Caco-2 (cell line): ENCODE measurements around the gene TBC1D25. TPM values are rescaled to one million over a fixed set of nuclear protein-coding genes. Genes with fewer than 3 reads are reported as not detected.

ENCODE experiments used
- BruUV-seq: library from RNA; stranded (reverse); fragments of 400-500 nt; replicated peaks from 2 replicates; lab custom pipeline; 2021; lab: Mats Ljungman, UMichigan
- CTCF ChIA-PET: fragments of 300-600 bp; sonication (Branson Sonifier 250); formaldehyde crosslinking; loops from one replicate; lab custom pipeline; 2022; ENCODE audit warnings: antibody characterized with exemption; lab: Charles Lee
- POLR2A ChIA-PET: fragments of 300-600 bp; sonication (Branson Sonifier 250); formaldehyde crosslinking; loops from one replicate; lab custom pipeline; 2022; ENCODE audit warnings: antibody characterized with exemption; lab: Charles Lee
- DNase-seq, 2 experiments: peaks; one replicate each; pipeline versions ENCODE4 v3.0.0 to v3.0.0-alpha.2; 2020 to 2022
- H3K27me3 ChIP-seq: replicated peaks from 2 replicates; pipeline ENCODE4 v1.6.0; 2011; ENCODE audit warnings: low read length; ENCODE audit not compliant: control insufficient read depth, insufficient read depth
- H3K36me3 ChIP-seq: 2 replicates; pipeline ENCODE4 v1.5.1; 2011; ENCODE audit warnings: low read length; ENCODE audit not compliant: control insufficient read depth, insufficient read depth
- H3K4me1 ChIP-seq: fragments of 250-450 bp; sonication (Bioruptor Pico); 2 replicates; pipeline ENCODE4 v1.5.1; 2020; ENCODE audit warnings: mild to moderate bottlenecking
- H3K4me3 ChIP-seq: 2 replicates; pipeline ENCODE4 v1.5.1; 2011; ENCODE audit warnings: low read depth, mild to moderate bottlenecking, control low read depth, low read length
- H3K9me3 ChIP-seq: fragments of 250-450 bp; sonication (Bioruptor Pico); 2 replicates; pipeline ENCODE4 v1.5.1; 2020; ENCODE audit warnings: mild to moderate bottlenecking, moderate library complexity
- H3K27ac Mint-ChIP-seq: one replicate; pipeline ENCODE4 v1.8.0; 2022; ENCODE audit warnings: mixed read lengths; ENCODE audit not compliant: unreplicated experiment
- H3K27me3 Mint-ChIP-seq: one replicate; pipeline ENCODE4 v1.8.0; 2022; ENCODE audit warnings: mixed read lengths; ENCODE audit not compliant: insufficient read depth, unreplicated experiment
- H3K36me3 Mint-ChIP-seq: one replicate; pipeline ENCODE4 v1.8.0; 2022; ENCODE audit warnings: mild to moderate bottlenecking, mixed read lengths; ENCODE audit not compliant: insufficient read depth, unreplicated experiment
- H3K4me1 Mint-ChIP-seq: one replicate; pipeline ENCODE4 v1.8.0; 2022; ENCODE audit warnings: low read depth, mixed read lengths; ENCODE audit not compliant: unreplicated experiment
- H3K4me3 Mint-ChIP-seq: one replicate; pipeline ENCODE4 v1.8.0; 2022; ENCODE audit warnings: mild to moderate bottlenecking, moderate library complexity, mixed read lengths; ENCODE audit not compliant: unreplicated experiment
- H3K9me3 Mint-ChIP-seq: one replicate; pipeline ENCODE4 v1.8.0; 2022; ENCODE audit warnings: mixed read lengths; ENCODE audit not compliant: unreplicated experiment
- CTCF ChIP-seq, 2 experiments: fragments of 200-600 bp in 1 of 2; IDR thresholded peaks; 1 replicate in 1 of 2; 2 replicates in 1 of 2; pipeline versions ENCODE4 v1.5.1 to v1.8.0; 2011 to 2022; ENCODE audit warnings: antibody characterized with exemption in 1 of 2, control low read depth in 1 of 2, inconsistent platforms in 1 of 2, low read depth in 1 of 2, low read length in 1 of 2, mild to moderate bottlenecking in 1 of 2, moderate library complexity in 1 of 2; ENCODE audit not compliant: insufficient read depth in 1 of 2, severe bottlenecking in 1 of 2, unreplicated experiment in 1 of 2
- intact Hi-C: fragments of 100-400 bp; cut with micrococcal nuclease; formaldehyde crosslinking; loops from one replicate; pipeline ENCODE4 v1.10.0; 2022; ENCODE audit not compliant: unreplicated experiment
- total RNA-seq: library from RNA; stranded (reverse); gene quantifications from 2 replicates; pipeline ENCODE4 v1.2.3, GENCODE V29; 2022

Gene TBC1D25
- total RNA-seq, 1 experiment from 2014 or later = 11.1 TPM

DNA sequence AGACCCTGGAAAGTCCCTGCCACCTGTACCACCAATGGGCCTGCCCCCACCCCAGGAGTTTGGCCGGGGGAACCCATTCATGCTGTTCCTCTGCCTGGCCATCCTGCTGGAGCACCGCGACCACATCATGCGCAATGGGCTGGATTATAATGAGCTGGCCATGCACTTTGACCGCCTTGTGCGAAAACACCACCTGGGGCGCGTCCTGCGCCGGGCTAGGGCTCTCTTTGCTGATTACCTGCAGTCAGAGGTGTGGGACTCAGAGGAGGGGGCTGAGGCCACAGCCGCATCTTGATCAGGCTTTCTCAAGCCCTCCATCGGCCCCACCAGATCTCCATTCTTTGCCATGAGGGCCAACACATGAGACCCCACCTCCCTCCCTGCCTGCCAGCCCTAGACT is 21.2 kb downstream of the TBC1D25 start:
- intact Hi-C loops = no loop called here
- Mint-ChIP-seq H3K4me1 (no peaks in the 10 kb centered on the region), H3K27ac (no peak overlapping the region), H3K4me3 (no peak overlapping the region), H3K9me3 (no peaks in the 10 kb centered on the region), H3K27me3 (no peaks in the 10 kb centered on the region), H3K36me3 (peaks cover 5% of the 10 kb centered on the region)
- no peaks in the 10 kb centered on the region for H3K9me3 ChIP-seq
- no peaks in the 10 kb centered on the region for H3K4me1 ChIP-seq
- DNase-seq = no peak
- no TSS peak for BruUV-seq
- ChIA-PET POLR2A (no interaction called here), CTCF (no interaction called here)
- no peak for TF ChIP-seq CTCF (IDR thresholded peaks at IDR 0.05; ENCODE audit: insufficient read depth in 1 of 2, low read depth in 1 of 2, low read length in 1 of 2, severe bottlenecking in 1 of 2, unreplicated experiment in 1 of 2)
- no peaks in the 10 kb centered on the region; the same call in 1 of the 2 replicates for H3K36me3 ChIP-seq
- H3K27me3 ChIP-seq = no peaks in the 10 kb centered on the region
- no peak overlapping the region for H3K4me3 ChIP-seq

DNA sequence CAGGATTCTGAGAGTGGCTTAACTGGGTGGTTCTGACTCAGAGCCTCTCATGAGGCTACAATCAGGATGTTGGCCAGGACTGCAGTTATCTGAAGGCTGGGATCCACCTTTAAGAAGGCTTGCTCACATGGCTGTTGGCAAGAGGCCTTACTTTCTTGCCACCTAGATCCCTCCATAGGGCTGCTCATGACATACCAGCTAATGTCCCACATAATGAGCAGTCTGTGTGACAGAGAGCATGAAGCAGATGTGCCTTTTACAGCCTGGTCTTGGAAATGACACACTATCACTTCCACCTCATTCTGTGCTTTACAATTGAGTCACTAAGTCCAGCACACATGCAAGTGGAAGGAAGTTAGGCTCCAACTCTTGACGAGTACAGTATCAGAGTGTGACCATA is 30.4 kb downstream of the TBC1D25 start:
- ChIA-PET CTCF (no interaction called here), POLR2A (no interaction called here)
- DNase-seq = no peak
- Histone ChIP-seq H3K4me1 (no peaks in the 10 kb centered on the region), H3K9me3 (no peaks in the 10 kb centered on the region), H3K4me3 (no peak overlapping the region), H3K36me3 (no peaks in the 10 kb centered on the region), H3K27me3 (no peaks in the 10 kb centered on the region)
- H3K27me3 Mint-ChIP-seq = no peaks in the 10 kb centered on the region
- no peak overlapping the region for H3K4me3 Mint-ChIP-seq
- no peak for TF ChIP-seq CTCF (IDR thresholded peaks at IDR 0.05; ENCODE audit: insufficient read depth in 1 of 2, low read depth in 1 of 2, low read length in 1 of 2, severe bottlenecking in 1 of 2, unreplicated experiment in 1 of 2)
- no peak overlapping the region for H3K27ac Mint-ChIP-seq
- H3K9me3 Mint-ChIP-seq = no peaks in the 10 kb centered on the region
- peaks cover 16% of the 10 kb centered on the region for H3K36me3 Mint-ChIP-seq
- BruUV-seq = no TSS peak
- no peaks in the 10 kb centered on the region for H3K4me1 Mint-ChIP-seq
- intact Hi-C loops = no loop called here

DNA sequence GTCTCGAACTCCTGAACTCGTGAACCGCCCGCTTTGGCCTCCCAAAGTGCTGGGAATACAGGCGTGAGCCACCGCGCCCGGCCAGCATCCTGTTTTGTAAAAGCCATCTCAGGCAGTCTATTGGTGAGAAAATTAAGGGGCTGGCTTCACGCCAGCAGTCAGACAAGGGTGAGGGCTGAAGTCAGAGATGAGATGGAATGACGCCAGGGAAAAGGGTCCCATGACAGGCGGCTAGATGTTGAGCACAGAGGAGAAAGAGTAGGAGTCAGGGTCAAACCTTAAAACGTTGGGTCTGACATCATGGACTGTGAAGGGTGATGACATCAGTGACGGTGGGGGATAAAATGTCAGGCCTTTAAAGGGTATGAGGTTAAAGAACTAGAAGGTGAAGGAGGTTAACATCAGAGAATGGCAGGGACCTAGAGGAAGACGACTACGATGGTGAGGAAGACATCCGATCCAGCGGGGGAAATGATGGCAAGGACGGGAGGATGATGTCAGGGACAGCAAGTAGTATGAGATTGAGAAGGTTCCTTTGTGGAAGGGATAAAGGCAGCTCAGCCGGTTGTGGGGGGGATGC is 34.3 kb downstream of the TBC1D25 start:
- Histone ChIP-seq H3K9me3 (no peaks in the 10 kb centered on the region), H3K4me3 (peak overlapping the region; percentile 80), H3K4me1 (peaks cover 21% of the 10 kb centered on the region), H3K27me3 (no peaks in the 10 kb centered on the region), H3K36me3 (peaks cover 9% of the 10 kb centered on the region)
- DNase-seq = peak in 1 of 2 experiments; percentile 6
- TF ChIP-seq CTCF (IDR thresholded peaks at IDR 0.05; ENCODE audit: insufficient read depth in 1 of 2, low read depth in 1 of 2, low read length in 1 of 2, severe bottlenecking in 1 of 2, unreplicated experiment in 1 of 2) = no peak
- Mint-ChIP-seq H3K27me3 (no peaks in the 10 kb centered on the region), H3K9me3 (no peaks in the 10 kb centered on the region), H3K36me3 (peaks cover 53% of the 10 kb centered on the region), H3K4me1 (no peaks in the 10 kb centered on the region), H3K27ac (peak overlapping the region; percentile 99), H3K4me3 (peak overlapping the region; percentile 94)
- ChIA-PET POLR2A (interaction anchor here (0.9 to 1.3 kb wide), 3 partner anchors 24 to 164 kb away, joined by 3 read pairs; partner anchors contain the start of gene TBC1D25), CTCF (no interaction called here)
- TSS peak; percentile 84 for BruUV-seq
- intact Hi-C loops = loop anchor here (1.0 kb wide), 2 partner anchors 25 to 34 kb away; partner anchors contain the start of gene TBC1D25
